GM18909 (cell line): ENCODE measurements around the gene KIF23.

ENCODE experiments used
- ATAC-seq: cut with Tn5 transposase; IDR thresholded peaks from one replicate; pipeline ENCODE4 v1.9.1; 2021; ENCODE audit warnings: mild to moderate bottlenecking; ENCODE audit not compliant: unreplicated experiment, poor library complexity

The KIF23 gene

GRCh38 chr15:69460481-69460880 lies 46.3 kb downstream of the KIF23 start:
- ATAC-seq: no peak

- peak; percentile 3 for ATAC-seq
Observed at GRCh38 chr15:69462030-69462492, 47.9 kb downstream of the KIF23 start.

- ATAC-seq: peak; percentile 90
Observed at GRCh38 chr15:69462493-69463181, 48.5 kb downstream of the KIF23 start.

- ATAC-seq: no peak
Observed at GRCh38 chr15:69463182-69463756, 49.1 kb downstream of the KIF23 start.

GRCh38 chr15:69465253-69465652 lies 51.1 kb downstream of the KIF23 start:
- ATAC-seq: no peak

- no peak for ATAC-seq
Observed at GRCh38 chr15:69466733-69467132, 52.6 kb downstream of the KIF23 start.

GRCh38 chr15:69467636-69468035 lies 53.5 kb downstream of the KIF23 start:
- no peak for ATAC-seq

- ATAC-seq: no peak
Observed at GRCh38 chr15:69468241-69469121, 54.3 kb downstream of the KIF23 start.

- ATAC-seq: no peak
Observed at GRCh38 chr15:69469467-69470201, 55.5 kb downstream of the KIF23 start.

- ATAC-seq: no peak
Observed at GRCh38 chr15:69472046-69472445, 57.9 kb downstream of the KIF23 start.

- no peak for ATAC-seq
Observed at GRCh38 chr15:69472562-69472961, 58.4 kb downstream of the KIF23 start.

GRCh38 chr15:69474291-69474690 lies 60.1 kb downstream of the KIF23 start:
- no peak for ATAC-seq

- ATAC-seq: no peak
Observed at GRCh38 chr15:69474846-69475455, 60.8 kb downstream of the KIF23 start.

- ATAC-seq: no peak
Observed at GRCh38 chr15:69475769-69476358, 61.7 kb downstream of the KIF23 start.

GRCh38 chr15:69476704-69477473 lies 62.7 kb downstream of the KIF23 start:
- no peak for ATAC-seq

- no peak for ATAC-seq
Observed at GRCh38 chr15:69478259-69478781, 64.2 kb downstream of the KIF23 start.

GRCh38 chr15:69479081-69479480 lies 64.9 kb downstream of the KIF23 start:
- no peak for ATAC-seq

- no peak for ATAC-seq
Observed at GRCh38 chr15:69479971-69480370, 65.8 kb downstream of the KIF23 start.

GRCh38 chr15:69480932-69481331 lies 66.8 kb downstream of the KIF23 start:
- no peak for ATAC-seq
